Colonic mucosa (tissue), 4 donors: ENCODE measurements around the gene DCST2. TPM values are rescaled to one million over a fixed set of nuclear protein-coding genes. Genes with fewer than 3 reads are reported as not detected.
A peak's percentile ranks its signal among the peaks of the same experiment; 100 is the strongest.

ENCODE experiments used
- DNase-seq: peaks from one replicate; pipeline ENCODE4 v3.0.0-alpha.2; 2020
- H3K27ac ChIP-seq: fragments of 200-600 bp; one replicate; pipeline ENCODE4 v1.8.0; 2021
- H3K27me3 ChIP-seq: fragments of 200-600 bp; one replicate; pipeline ENCODE4 v1.8.0; 2021
- H3K36me3 ChIP-seq: fragments of 200-600 bp; one replicate; pipeline ENCODE4 v1.8.0; 2021
- H3K4me1 ChIP-seq: fragments of 200-600 bp; one replicate; pipeline ENCODE4 v1.8.0; 2021; ENCODE audit warnings: mild to moderate bottlenecking
- H3K4me3 ChIP-seq: fragments of 200-600 bp; one replicate; pipeline ENCODE4 v1.8.0; 2021
- H3K9ac ChIP-seq, 2 donors: one replicate each; pipeline ENCODE4 v1.7.0; 2013; ENCODE audit warnings: control low read depth in 2 of 2, low read depth in 2 of 2, low read length in 2 of 2
- H3K9me3 ChIP-seq: fragments of 200-600 bp; one replicate; pipeline ENCODE4 v1.8.0; 2021
- intact Hi-C: fragments of 100-400 bp; cut with DNase I; formaldehyde crosslinking; loops from one replicate; pipeline ENCODE4 v1.14.1; 2022
- total RNA-seq, 2 donors: library from RNA; stranded (reverse); fragmentation: NEBNext Ultra II Directional in 1 of 2; extraction: Animal tissue kit (Norgen Biotek cat#: 25700) in 1 of 2; gene quantifications; one replicate each; pipeline ENCODE4 v1.2.1, GENCODE V29; 2021
- TF ChIP-seq, protein P1 (sequence below): fragments of 200-600 bp; IDR thresholded peaks from one replicate; pipeline ENCODE4 v1.8.0; 2022; ENCODE audit warnings: antibody characterized with exemption, mild to moderate bottlenecking
- donor health status: healthy.
- donor health status: DM: no; HTN: no; CAD: no.
- donor health status: DM: no; HTN: no; CAD: no.

The DCST2 gene
- total RNA-seq, 2 donors from 2014 or later, result 1.7 to 1.9 TPM

DNA sequence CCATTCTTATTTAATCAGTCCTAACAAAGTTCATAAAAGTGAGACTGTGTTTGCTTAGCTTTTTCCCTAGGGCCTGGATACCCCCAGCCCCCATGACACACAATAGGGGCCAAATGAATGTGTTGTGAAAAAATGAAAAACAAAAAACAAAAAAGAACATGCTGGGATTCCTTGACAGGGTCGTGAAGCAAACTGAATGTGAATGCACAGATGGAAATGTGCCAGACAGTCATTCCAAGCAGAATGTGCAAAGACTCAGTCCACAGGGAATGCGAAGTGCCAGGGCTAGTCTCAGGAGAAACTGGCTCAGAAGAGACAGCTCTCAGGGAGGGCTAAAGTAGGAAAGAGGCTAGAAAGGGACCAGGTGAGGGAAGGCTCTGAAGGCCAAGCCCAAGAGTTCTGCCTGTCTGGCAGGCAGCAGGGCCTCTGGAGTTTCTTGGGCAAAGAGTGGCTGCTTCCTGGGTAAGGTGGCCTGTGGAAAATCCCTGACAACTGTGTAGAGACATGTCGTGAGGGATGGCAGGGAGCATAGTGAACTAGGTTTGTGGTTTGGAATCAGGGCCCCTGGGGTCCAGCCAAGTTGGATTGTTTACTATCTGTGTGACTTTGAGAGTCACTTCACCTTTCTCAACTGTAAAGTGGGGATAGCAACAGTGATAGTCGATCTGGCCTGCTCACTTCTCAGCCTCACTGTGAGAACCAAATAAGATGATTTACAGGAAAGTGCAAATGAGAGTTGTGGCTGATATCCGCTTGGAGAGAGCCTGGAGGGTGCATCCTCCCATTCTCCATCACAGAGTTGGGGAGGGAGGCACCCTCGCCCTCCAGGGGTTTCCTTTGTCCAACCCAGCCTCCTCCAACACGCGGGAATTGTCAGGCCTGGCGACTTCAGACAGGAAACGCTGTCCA is 16.3 kb upstream of the DCST2 start:
- no peaks in the 10 kb centered on the region for H3K36me3 ChIP-seq
- peak overlapping the region; percentile 91 for H3K4me3 ChIP-seq
- TF ChIP-seq, protein P1, sequence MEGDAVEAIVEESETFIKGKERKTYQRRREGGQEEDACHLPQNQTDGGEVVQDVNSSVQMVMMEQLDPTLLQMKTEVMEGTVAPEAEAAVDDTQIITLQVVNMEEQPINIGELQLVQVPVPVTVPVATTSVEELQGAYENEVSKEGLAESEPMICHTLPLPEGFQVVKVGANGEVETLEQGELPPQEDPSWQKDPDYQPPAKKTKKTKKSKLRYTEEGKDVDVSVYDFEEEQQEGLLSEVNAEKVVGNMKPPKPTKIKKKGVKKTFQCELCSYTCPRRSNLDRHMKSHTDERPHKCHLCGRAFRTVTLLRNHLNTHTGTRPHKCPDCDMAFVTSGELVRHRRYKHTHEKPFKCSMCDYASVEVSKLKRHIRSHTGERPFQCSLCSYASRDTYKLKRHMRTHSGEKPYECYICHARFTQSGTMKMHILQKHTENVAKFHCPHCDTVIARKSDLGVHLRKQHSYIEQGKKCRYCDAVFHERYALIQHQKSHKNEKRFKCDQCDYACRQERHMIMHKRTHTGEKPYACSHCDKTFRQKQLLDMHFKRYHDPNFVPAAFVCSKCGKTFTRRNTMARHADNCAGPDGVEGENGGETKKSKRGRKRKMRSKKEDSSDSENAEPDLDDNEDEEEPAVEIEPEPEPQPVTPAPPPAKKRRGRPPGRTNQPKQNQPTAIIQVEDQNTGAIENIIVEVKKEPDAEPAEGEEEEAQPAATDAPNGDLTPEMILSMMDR, result no peak
- H3K27ac ChIP-seq, result peak overlapping the region; percentile 99
- H3K27me3 ChIP-seq, result no peaks in the 10 kb centered on the region
- H3K4me1 ChIP-seq, result peaks cover 15% of the 10 kb centered on the region
- no peaks in the 10 kb centered on the region for H3K9me3 ChIP-seq
- DNase-seq, result no peak
- intact Hi-C loops, result no loop called here
- peak overlapping the region; percentile 76 to 92 for H3K9ac ChIP-seq

DNA sequence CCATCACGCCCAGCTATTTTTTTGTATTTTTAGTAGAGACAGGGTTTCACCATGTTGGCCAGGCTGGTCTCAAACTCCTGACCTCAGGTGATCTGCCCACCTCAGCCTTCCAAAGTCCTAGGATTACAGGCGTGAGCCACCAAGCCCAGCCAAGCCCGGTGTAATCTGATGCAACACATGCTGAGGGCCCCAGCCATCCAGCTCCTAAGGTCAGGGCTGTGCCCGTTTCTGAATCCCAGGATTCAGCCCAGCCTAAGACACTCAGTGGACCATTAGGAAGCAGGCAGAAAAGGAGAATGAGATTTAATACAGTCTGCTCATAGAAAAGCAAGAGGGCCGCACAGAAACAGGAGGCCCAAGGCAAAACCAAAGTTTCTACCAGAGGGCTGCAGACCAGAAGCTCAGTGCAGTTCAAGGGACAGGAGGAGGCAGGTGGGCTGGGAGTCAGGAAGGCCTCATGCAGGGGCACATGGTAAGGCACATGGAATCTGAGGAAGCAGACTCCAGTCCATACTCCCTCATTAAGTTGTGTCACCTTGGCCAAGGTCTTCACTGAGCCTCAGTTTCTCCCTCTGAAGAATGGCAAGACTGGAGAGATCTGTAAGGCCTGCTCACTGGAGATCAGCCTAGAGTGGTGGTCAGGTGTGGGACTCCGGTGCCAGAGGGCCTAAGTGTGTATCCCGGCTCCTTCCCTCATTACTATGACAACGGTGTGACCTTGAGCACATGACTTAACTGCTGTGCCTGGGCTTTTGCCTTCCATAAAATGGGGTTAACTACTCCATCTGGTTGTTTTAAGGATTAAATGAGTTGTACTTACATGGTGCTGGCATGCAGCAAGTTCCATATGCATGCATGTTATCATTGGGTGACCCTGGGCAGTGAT is 15.1 kb upstream of the DCST2 start:
- peaks cover 18% of the 10 kb centered on the region for H3K4me1 ChIP-seq
- no peaks in the 10 kb centered on the region for H3K27me3 ChIP-seq
- DNase-seq, result no peak
- H3K9ac ChIP-seq, result peak overlapping the region in 1 of 2 donors; percentile 3
- no peak overlapping the region for H3K4me3 ChIP-seq
- intact Hi-C loops, result no loop called here
- H3K36me3 ChIP-seq, result no peaks in the 10 kb centered on the region
- H3K9me3 ChIP-seq, result no peaks in the 10 kb centered on the region
- no peak overlapping the region for H3K27ac ChIP-seq
- TF ChIP-seq, protein P1, result no peak

DNA sequence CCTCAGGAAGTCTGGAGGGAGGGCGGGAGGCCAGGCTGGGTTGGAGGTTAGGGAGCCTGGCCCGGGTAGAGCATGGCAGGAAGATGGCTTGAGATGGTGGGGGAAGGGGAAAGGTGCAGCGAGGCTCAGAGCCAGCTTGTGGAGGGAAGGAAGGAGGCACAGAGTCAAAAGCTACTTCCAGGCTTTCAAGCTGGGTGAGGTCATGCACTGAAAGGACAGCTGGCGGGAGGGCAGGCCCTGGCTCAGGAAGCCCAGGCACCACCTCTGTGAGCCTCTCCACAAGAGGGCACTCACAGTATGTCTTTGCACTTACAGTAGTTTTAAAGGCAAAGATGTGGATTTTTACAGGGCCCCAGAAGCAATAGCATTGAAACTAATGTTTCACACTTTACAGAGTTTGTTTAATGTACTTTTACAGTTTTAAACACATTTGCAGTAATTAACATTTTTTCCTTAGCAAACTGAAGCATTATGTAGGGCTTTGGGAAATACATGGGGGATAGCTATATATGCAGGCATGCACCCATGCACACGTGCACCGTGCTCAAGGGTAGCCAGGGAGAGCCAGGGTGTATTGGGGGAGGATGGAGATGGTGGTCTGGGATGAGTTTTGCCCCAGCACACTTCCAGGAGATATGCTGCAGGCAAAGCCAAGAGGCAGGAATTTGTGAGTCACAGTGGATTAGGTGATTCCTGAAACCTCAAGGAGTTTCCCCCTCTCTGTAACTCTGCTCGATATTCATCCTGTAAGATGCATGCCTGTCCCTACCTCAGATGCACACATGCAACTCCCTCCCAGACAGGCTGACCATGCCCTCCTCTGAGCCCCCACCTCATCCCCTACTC is 11.5 kb upstream of the DCST2 start:
- Histone ChIP-seq H3K9me3 (no peaks in the 10 kb centered on the region), H3K27me3 (no peaks in the 10 kb centered on the region), H3K27ac (peak overlapping the region; percentile 76), H3K36me3 (no peaks in the 10 kb centered on the region), H3K9ac (peak overlapping the region in 1 of 2 donors; percentile 67), H3K4me1 (peaks cover 12% of the 10 kb centered on the region), H3K4me3 (no peak overlapping the region)
- TF ChIP-seq, protein P1, result peak; percentile 75
- intact Hi-C loops, result no loop called here
- DNase-seq, result peak; percentile 89

DNA sequence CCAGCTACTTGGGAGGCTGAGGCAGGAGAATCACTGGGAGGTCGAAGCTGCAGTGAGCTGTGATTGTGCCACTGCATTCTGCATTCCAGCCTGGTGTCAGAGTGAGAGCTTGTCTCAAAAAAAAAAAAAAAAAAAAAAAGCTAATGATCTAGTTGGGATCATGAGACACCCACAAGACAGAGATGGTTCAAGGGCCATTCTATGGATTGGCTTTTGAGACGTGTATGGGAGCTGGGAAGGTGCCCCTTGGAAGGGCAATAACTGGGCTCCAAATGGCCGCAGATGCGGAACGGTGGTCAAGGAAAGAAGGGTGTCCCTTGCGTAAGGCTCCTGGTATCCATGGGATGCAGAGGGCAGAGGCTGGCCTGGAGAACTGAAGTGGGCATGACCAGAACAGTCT is 10.8 kb upstream of the DCST2 start:
- Histone ChIP-seq H3K36me3 (no peaks in the 10 kb centered on the region), H3K9me3 (no peaks in the 10 kb centered on the region), H3K4me1 (peaks cover 7% of the 10 kb centered on the region), H3K27me3 (no peaks in the 10 kb centered on the region), H3K27ac (peak overlapping the region; percentile 76), H3K9ac (peak overlapping the region in 1 of 2 donors; percentile 67), H3K4me3 (no peak overlapping the region)
- no peak for DNase-seq
- intact Hi-C loops, result no loop called here
- TF ChIP-seq, protein P1, result no peak

DNA sequence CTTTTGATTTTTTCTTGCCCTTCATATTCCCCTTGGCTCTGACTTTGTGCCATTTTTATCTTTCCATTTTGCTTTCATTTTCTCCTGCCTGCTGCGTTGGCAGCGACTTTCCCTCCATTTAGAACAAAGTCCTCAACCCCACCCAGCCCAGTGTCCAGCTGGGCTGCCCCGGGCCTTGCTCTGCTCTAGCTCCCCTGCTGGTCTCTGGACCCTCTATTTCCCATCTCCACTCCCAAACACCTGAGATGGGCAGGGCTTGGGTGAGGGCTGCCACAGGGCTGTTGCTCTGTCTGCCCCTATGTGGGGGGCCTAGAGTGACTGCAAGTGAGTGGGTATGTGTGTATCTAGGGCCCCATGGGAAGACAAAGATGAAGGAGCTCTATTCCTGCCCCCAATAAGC is 10.2 kb upstream of the DCST2 start:
- Histone ChIP-seq H3K27me3 (no peaks in the 10 kb centered on the region), H3K36me3 (no peaks in the 10 kb centered on the region), H3K4me1 (peaks cover 10% of the 10 kb centered on the region), H3K27ac (peak overlapping the region; percentile 76), H3K9ac (peak overlapping the region in 1 of 2 donors; percentile 67), H3K9me3 (no peaks in the 10 kb centered on the region), H3K4me3 (no peak overlapping the region)
- intact Hi-C loops, result no loop called here
- TF ChIP-seq, protein P1, result no peak
- peak; percentile 68 for DNase-seq
